Upper lobe of left lung (tissue), 6 donors: Measurements from ENCODE around the gene TARS3. TPM values are rescaled to one million over a fixed set of nuclear protein-coding genes. Genes with fewer than 3 reads are reported as not detected.

Experiments used
- ATAC-seq, 2 donors: fragments of 200-7000 bp; cut with Tn5 transposase; one replicate each; pipeline ENCODE4 v1.9.1; 2022; ENCODE audit warnings: mild to moderate bottlenecking in 2 of 2, moderate library complexity in 2 of 2; ENCODE audit not compliant: low FRiP score in 2 of 2
- DNase-seq, 2 donors: peaks; one replicate each; pipeline ENCODE4 v3.0.0-alpha.2; 2019 to 2020
- H3K27ac ChIP-seq, 4 donors: fragments of 200-600 bp; sonication (generic); one replicate each; pipeline ENCODE4 v1.5.1; 2016 to 2019
- H3K27me3 ChIP-seq, 4 donors: fragments of 200-600 bp; sonication (generic); one replicate each; pipeline ENCODE4 v1.5.1; 2017 to 2019
- H3K36me3 ChIP-seq, 4 donors: fragments of 200-600 bp; sonication (generic); one replicate each; pipeline ENCODE4 v1.5.1; 2016 to 2019
- H3K4me1 ChIP-seq, 4 donors: fragments of 200-600 bp; sonication (generic); one replicate each; pipeline ENCODE4 v1.5.1; 2018 to 2019
- H3K4me3 ChIP-seq, 4 donors: fragments of 200-600 bp; sonication (generic); one replicate each; pipeline ENCODE4 v1.5.1; 2017 to 2019; ENCODE audit warnings: mild to moderate bottlenecking in 2 of 4, moderate library complexity in 1 of 4
- H3K9me3 ChIP-seq, 4 donors: fragments of 200-600 bp; sonication (generic); one replicate each; pipeline ENCODE4 v1.5.1; 2018 to 2019
- EP300 ChIP-seq, 4 donors: sonication (generic); formaldehyde crosslinking; IDR thresholded peaks; one replicate each; pipeline ENCODE4 v1.5.1; 2017; ENCODE audit warnings: antibody characterized with exemption in 4 of 4, control low read depth in 2 of 4
- POLR2A ChIP-seq, 4 donors: fragments of 450-650 bp; IDR thresholded peaks; one replicate each; pipeline ENCODE4 v1.5.1; 2016 to 2017; ENCODE audit warnings: antibody characterized with exemption in 4 of 4, mild to moderate bottlenecking in 2 of 4
- POLR2AphosphoS5 ChIP-seq, 2 donors: sonication (generic); formaldehyde crosslinking; IDR thresholded peaks; one replicate each; pipeline ENCODE4 v1.5.1; 2017; ENCODE audit warnings: antibody characterized with exemption in 2 of 2
- WGBS, 2 donors: methylation state at CpG; one replicate each; pipeline ENCODE4 v1.1.5; 2017 to 2018; 5-methylcytosine and 5-hydroxymethylcytosine counted together
- total RNA-seq, 6 donors: library from RNA; depleted of rRNA in 4 of 6; stranded (reverse); fragments of >200 nt in 4 of 6; gene quantifications; one replicate each; pipeline versions ENCODE4 v1.1.0 to v1.2.1, GENCODE V29; 2016 to 2021
- TF ChIP-seq, protein P1 (sequence below), 6 experiments: fragments of 450-650 bp in 4 of 6; fragments of 200-600 bp in 2 of 6; sonication (generic) in 2 of 6; IDR thresholded peaks; one replicate each; pipeline ENCODE4 v1.5.1; 2016 to 2019; ENCODE audit warnings: antibody characterized with exemption in 6 of 6
- donor health status: DM: no; HTN: no; CAD: no; lungs with moderate emphysema.
- donor health status: DM: no; HTN: yes; CAD: no; lungs with severe emphysema.

Gene TARS3
- total RNA-seq, 6 donors from 2014 or later = 8.7 to 45.1 (median 13.9) TPM

DNA sequence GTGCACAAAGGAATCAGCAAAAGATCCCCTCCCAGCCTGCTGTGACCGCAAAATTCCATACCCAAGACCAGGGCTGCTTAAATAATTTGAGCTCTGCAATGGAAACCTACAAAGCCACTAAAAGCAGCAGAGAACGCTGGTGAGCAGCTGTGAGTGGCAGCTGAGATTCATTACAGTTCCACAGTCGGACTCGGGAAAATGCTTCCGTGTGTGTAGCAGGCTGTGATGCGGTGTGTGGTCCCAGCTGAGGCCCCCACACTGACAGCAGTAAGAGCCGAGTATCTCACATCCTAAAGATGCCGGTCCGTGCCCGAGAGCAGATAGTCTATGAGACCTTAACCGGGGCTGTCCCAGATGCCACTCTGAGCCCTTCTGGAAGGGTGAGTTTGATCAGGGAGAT, 109.5 kb downstream of the TARS3 start:
- Histone ChIP-seq H3K4me3 (no peak overlapping the region), H3K4me1 (peaks cover 4 to 12% (median 6%) of the 10 kb centered on the region in 4 donors), H3K27ac (no peak overlapping the region), H3K36me3 (no peaks in the 10 kb centered on the region), H3K9me3 (no peaks in the 10 kb centered on the region), H3K27me3 (no peaks in the 10 kb centered on the region)
- DNase-seq = no peak
- no peak for ATAC-seq
- WGBS, 2 donors = 88% methylated on average over 11 of the region's 11 CpGs
- TF ChIP-seq POLR2A (IDR thresholded peaks at IDR 0.05) = no peak
- TF ChIP-seq, protein P1, sequence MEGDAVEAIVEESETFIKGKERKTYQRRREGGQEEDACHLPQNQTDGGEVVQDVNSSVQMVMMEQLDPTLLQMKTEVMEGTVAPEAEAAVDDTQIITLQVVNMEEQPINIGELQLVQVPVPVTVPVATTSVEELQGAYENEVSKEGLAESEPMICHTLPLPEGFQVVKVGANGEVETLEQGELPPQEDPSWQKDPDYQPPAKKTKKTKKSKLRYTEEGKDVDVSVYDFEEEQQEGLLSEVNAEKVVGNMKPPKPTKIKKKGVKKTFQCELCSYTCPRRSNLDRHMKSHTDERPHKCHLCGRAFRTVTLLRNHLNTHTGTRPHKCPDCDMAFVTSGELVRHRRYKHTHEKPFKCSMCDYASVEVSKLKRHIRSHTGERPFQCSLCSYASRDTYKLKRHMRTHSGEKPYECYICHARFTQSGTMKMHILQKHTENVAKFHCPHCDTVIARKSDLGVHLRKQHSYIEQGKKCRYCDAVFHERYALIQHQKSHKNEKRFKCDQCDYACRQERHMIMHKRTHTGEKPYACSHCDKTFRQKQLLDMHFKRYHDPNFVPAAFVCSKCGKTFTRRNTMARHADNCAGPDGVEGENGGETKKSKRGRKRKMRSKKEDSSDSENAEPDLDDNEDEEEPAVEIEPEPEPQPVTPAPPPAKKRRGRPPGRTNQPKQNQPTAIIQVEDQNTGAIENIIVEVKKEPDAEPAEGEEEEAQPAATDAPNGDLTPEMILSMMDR (IDR thresholded peaks at IDR 0.05) = no peak
- TF ChIP-seq POLR2AphosphoS5 (IDR thresholded peaks at IDR 0.05) = no peak

DNA sequence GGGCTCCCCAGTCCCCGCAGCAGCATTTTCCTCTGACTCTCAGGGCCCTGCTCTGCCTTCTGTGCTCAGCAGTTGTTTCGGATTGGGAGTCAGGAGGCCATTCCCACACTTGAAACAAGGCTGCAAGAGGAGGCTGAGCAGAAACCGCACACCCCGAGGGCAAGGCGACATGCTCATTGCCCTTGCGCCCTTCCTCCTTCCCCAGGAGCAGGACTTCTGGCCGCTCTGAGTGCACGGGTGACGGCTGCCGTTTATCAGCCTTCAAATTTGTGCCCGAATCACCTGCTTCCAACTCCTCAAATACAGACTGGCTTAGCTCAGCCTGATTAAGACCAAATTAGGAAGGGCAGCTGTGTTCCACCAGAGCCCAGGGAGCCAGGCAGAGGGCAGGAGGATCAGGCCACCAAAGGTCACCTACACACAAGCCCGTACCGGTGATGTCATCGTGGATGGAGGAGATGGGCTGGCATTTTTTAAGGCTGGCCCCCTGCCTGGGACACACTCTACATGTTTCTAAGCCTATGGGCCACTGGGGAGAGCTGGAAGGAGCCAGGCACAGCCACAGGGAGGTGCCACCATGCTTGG, 110.2 kb downstream of the TARS3 start:
- 83 to 85% methylated on average over 11 to 14 of the region's 14 CpGs for WGBS, 2 donors

DNA sequence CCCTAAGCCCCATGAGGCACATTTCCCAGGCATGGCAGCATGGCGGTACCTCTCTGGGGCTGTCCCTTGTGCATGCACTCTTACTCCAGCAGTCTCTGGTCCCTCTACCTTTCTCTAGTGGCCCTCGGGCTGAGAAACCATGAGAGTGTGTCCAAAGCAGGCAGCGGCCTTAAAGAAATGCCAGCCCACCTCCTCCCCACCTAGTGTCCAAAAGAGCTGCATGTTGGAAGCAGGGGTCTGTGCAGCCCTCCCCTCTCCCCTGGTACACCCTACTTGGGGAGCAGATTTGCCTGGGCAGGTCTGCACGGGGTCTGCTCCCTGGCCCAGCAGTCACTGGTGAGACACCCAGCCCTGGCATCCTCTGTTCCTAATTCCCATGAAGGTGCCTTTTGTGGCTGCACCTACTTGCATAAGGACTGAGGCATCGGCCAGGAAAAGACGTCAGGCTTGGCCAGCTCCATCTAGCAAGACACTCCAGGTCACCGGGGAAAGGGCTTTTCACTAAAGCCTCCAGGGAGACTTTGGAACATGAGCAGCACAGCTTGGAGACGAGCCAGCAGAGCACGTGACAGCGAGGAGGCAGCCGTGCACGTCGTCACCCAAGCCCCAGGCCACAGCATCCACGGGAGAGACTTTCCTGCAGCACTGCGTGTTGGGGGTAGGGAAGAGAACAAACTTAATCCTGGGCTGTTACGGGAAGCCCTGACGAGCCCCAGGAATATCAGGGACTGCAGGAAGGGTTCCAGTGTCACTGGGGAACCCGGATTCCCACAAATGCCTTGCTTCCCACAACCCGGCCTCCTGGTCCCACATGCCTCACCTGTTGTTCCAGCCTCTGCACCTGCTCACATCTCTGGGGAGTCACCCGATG, 110.9 kb downstream of the TARS3 start:
- H3K4me3 ChIP-seq = no peak overlapping the region
- H3K4me1 ChIP-seq = peaks cover 4 to 12% (median 6%) of the 10 kb centered on the region in 4 donors
- H3K9me3 ChIP-seq = no peaks in the 10 kb centered on the region
- peak; percentile 41 to 47 for DNase-seq
- H3K27ac ChIP-seq = no peak overlapping the region
- no peaks in the 10 kb centered on the region for H3K27me3 ChIP-seq
- TF ChIP-seq POLR2AphosphoS5 (IDR thresholded peaks at IDR 0.05) (no peak), EP300 (IDR thresholded peaks at IDR 0.05) (no peak)
- TF ChIP-seq, protein P1 (IDR thresholded peaks at IDR 0.05) = no peak
- ATAC-seq = no peak
- 56 to 74% methylated on average over 3 to 19 of the region's 20 CpGs for WGBS, 2 donors
- H3K36me3 ChIP-seq = no peaks in the 10 kb centered on the region

More for the DNA sequence above, 110.2 kb downstream of the TARS3 start:
- Histone ChIP-seq H3K27me3 (no peaks in the 10 kb centered on the region), H3K9me3 (no peaks in the 10 kb centered on the region), H3K4me3 (no peak overlapping the region), H3K27ac (no peak overlapping the region), H3K4me1 (peaks cover 4 to 12% (median 6%) of the 10 kb centered on the region in 4 donors), H3K36me3 (no peaks in the 10 kb centered on the region)
- ATAC-seq = no peak
- no peak for TF ChIP-seq EP300 (IDR thresholded peaks at IDR 0.05)
- TF ChIP-seq POLR2AphosphoS5 (IDR thresholded peaks at IDR 0.05) = no peak
- no peak for TF ChIP-seq POLR2A (IDR thresholded peaks at IDR 0.05)
- TF ChIP-seq, protein P1 (IDR thresholded peaks at IDR 0.05) = no peak
- no peak for DNase-seq

DNA sequence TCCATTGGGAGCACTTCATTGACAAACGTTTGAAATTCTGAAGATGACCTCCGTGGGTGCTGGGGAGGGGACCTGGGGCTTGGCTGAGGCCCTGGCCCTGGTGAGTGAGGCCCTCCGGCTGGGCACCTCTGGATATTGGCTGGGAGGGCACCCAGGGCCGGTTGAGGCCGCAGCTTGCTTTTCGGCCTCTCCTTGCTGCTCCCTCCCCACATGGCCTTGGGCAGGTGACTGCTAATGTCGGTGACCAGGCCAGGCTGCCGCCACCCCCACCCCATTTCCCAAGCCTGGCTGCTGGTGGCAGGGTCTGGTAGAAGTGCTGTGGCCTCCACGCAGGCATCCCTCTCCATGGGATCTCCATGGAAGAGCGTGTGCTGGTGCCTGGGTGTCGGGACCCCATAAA, 111.6 kb downstream of the TARS3 start:
- 77 to 93% methylated on average over 8 to 11 of the region's 11 CpGs for WGBS, 2 donors
- no peak overlapping the region for H3K27ac ChIP-seq
- DNase-seq = peak in 1 of 2 donors; percentile 76
- no peaks in the 10 kb centered on the region for H3K27me3 ChIP-seq
- ATAC-seq = no peak
- H3K36me3 ChIP-seq = no peaks in the 10 kb centered on the region
- TF ChIP-seq POLR2A (IDR thresholded peaks at IDR 0.05) (no peak), EP300 (IDR thresholded peaks at IDR 0.05) (no peak)
- TF ChIP-seq, protein P1 (IDR thresholded peaks at IDR 0.05) = no peak
- H3K4me3 ChIP-seq = no peak overlapping the region
- H3K4me1 ChIP-seq = peaks cover 4 to 12% (median 6%) of the 10 kb centered on the region in 4 donors
- no peaks in the 10 kb centered on the region for H3K9me3 ChIP-seq
